ENCODE measurements around the gene IRAG1.

IRAG1 gene

DNA sequence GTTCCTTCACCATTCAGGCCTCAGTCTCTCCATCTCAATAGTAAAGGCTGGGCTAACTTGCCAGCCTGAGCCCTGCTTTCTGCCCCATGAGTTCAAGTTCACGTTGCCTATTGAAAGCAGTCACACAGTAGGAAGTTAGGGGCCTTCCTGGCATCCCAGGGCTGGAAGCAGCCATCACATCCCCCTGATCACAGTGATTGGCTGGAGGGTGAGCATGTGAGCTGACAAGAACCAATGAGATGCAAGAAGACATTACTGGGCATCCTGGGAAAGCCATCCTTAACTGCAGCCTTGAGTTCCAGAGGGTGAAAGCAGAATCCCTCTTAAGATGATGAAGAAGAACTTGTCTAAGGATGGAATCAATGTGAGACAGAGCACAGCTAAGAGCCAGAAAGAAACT, 29.1 kb downstream of the IRAG1 start:
- no peak for DNase-seq

GRCh38 chr11:10663990-10664389, 29.6 kb downstream of the IRAG1 start:
- DNase-seq, result no peak

DNA sequence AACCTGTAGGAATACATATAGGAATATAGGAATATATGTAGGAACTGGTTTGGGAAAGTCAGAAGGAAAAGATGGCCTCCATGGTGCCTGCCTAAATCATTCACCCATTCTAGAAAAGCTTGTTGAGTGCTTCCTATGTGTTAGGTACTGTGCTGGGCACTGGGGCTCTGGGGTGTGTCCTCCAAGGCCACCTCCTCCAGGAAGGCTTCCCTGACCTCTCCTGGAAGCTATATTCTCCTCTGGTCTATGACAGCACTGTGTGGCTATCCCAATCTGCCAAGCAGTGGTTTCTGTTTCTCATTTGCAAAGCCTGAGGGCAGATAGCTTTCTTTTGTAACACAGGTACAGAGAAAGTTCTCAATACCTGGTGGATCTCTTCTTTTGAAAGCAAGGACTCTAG, 30.2 kb downstream of the IRAG1 start:
- DNase-seq, result no peak

- DNase-seq, result no peak
Observed at GRCh38 chr11:10660323-10660722, 33.2 kb downstream of the IRAG1 start.

GRCh38 chr11:10659339-10660216, 34.0 kb downstream of the IRAG1 start:
- DNase-seq, result no peak

DNA sequence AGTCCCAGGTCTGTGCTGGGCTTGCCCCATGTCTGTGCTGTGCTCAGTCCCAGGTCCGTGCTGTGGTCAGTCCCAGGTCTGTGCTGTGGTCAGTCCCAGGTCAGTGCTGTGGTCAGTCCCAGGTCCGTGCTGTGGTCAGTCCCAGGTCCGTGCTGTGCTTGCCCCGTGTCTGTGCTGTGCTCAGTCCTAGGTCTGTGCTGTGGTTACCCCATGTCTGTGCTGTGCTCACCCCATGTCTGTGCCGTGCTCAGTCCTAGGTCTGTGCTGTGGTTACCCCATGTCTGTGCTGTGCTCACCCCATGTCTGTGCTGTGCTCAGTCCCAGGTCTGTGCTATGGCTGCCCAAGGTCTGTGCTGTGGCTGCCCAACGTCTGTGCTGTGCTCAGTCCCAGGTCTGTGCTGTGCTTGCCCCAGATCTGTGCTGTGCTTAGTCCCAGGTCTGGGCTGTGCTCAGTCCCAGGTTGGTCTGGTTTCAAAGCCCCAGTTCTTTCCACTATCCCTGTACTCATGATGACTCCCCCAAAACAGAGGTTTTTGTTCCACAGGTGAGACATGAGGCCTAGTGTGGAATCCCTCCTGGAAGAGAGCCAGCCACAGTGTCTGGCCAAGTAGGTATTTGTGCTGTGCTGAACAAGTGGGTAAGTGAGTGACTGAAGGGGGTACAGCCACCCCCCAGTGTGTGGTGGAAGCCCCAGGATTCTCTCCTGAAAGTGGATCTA, 34.8 kb downstream of the IRAG1 start:
- no peak for DNase-seq

- DNase-seq, result no peak
Observed at GRCh38 chr11:10657308-10658271, 36.0 kb downstream of the IRAG1 start.

DNA sequence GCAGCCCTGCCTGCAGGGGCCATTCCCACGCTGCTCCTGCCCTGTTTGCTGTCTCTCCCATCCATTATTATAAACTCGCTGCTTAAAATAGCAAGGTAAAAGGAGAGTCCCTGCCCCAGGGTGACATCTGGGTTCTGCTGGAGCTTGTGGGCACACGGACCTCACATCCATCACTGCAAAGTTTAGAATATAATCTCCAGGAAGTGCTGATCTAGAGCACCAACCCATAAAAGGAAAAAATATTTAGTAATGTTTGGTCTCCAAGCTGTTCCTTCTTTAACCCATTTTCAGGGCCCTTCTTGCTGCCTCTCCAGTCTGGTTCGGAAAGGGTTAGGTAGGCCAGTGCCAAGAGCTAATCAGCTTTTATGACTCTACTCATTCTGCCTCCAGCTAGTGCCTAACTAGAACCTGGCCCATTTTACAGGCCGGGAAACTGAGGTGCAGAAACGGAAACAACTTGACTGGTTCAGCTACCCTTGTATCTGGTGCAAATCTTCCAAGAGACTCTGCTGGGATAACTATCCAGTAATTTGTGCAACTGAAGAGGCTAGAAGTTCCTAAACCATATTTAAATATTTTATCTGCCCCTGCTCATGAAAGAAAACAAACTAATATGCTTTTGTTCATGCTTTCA, 37.5 kb downstream of the IRAG1 start:
- no peak for DNase-seq

- DNase-seq, result no peak
Observed at GRCh38 chr11:10655227-10655626, 38.3 kb downstream of the IRAG1 start.

DNA sequence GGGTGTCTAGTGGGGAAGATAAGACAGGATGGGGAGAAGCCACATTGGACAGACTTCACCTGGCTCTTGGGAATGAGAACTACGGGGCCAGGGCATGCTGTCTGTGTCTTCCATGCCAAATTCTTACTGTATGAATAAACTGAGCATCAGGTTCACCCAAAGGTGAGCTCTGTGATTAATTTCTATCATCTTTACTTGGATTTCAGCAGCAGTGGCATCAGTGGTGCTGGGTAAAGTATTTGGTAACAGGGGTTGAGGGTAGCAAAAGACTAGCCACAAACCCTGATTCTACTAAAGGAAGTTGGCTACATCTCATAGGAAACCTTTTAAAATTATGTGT, 38.8 kb downstream of the IRAG1 start:
- no peak for DNase-seq

DNA sequence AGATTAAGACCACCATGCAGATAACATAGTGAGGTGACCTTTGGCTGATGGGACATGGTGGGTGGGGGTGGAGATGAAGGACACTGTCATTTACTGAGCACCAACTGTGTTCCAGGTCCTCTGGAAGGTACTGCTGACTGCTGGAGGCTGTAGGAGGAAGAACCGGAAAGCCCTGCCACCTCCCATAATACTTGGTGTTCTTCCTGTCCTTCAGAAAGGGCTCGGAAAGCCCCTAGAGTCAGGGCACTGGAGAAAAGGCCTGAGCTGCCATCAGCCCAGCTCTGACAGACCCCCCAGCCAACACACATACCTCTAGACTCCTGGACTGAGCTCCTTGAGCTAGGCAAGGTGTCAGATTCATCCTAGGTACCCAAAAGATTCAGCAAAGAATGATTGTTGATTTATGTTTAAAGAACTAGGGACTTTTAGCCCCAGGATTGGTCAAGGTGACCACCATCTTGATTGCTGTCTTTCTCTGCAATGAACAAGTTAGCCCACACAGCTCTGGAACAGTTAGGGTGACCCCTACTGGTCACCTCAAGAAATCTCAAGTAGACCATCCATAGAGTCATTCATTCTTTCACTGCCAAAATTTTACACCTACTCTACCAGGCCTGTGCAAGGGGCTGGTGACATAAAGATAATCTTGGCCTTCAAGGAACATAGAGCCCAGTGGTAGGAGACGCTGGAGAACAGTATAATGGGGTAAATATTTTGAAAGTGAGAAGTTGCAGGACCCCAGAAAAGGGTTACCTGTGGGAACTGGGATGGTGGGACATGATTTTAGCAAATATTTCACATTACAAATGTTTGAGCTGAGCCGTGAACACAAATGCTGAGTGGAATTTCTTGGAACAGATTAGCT, 39.4 kb downstream of the IRAG1 start:
- no peak for DNase-seq

DNA sequence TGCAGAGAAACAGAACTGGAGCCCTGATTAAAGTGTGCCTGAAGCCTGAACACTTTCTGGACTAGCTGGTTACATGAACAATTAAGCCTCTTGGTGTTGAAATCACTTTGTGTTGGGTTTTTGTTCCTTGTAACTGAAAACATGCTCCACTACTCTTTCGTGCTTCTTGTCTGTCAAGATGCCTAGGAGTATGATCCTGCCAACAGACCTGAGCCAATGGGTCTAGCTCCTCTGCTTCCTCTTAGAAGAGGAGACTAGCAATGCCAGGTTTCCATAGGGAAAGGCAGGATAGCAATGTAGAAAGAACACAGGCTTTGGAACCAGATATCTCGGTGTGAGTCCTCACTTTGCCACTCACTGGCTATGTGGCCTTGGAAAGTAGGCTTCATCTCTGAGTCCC, 40.3 kb downstream of the IRAG1 start:
- DNase-seq, result no peak

DNA sequence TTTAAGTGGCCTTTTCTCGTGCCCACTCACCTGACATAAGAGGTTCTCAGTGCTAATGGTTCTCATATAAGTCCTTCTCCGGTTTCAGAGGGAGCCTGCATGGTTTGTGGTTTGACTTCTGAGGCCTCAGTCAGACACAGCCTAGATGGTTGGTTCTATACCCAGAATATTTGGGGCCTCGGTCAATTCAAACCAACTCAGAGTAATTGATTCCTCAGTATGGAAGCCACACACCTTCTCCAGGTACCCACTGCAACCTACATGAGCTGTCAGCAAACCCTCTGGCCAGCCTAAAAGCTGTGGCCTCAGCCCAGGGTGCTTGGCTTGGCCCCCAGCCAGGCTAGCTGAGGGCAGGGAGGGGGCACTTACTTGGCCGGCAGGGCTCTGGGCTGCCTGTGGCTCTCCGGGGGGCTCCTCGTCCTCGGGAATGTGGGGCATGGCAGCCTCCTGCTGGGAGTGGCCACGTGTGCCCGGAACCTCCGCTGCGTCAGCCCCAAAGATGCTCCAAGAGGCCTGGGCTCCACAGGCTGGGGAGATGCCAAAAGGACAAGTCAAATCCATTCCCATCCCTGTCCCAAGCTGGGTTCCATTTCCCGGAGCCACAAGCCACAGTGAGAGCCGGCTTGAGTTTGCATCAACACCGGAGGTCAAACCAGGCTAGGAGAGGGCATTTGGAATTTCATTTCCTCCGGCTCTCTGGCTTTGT, 41.7 kb downstream of the IRAG1 start:
- no peak for DNase-seq

GRCh38 chr11:10650630-10651029, 42.9 kb downstream of the IRAG1 start:
- DNase-seq, result no peak

DNA sequence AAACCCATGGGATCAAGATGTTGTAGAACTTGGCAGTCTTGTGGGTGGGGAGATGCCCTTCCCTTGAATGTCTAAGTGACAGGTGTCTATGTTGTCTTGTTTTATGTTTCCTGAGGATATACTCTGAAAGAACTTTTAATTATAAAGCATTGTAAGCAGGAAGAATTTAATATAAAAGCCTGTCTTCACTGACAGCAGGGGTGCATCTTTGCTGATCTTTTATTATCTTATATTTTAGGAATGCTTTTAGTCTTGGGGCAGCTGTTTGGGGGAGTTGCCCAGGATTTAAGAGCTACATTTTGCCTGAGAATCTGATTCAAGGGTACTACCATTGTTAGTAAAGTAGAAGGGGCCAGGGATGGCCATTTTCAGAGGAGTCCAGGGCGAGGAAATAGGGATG, 43.4 kb downstream of the IRAG1 start:
- no peak for DNase-seq

- no peak for DNase-seq
Observed at GRCh38 chr11:10648871-10649270, 44.7 kb downstream of the IRAG1 start.

DNA sequence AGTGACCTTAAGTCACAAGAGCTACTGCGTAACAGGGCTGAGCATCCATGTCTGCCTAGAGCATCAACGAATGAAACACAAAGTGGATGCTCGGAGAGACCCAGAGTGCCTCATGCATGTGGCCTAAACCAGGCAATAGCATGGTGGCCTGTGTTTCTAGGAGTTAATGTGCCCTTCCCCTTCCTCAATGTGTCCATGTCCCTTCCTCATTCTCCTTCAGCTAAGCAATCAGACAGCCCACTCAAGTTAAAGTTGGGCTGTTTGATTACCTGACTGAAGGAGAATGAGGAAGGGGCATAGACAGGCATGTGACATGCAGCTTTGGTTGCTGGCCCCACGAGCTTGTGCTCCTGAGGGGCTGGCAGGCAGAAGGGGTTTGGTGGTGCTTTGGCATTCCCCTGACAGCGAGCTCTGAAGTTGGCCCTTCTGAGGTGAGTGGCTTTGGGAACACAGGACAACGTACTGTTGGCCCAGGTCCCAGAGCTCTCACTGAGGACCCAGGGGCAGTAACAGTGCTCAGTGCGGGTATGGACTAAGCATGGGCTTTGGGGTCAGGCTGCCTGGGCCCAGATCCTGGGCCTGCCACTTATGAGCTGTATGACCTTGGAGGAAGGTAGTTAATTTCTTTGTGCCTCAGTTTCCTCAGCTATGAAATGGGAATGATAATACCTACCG, 46.7 kb downstream of the IRAG1 start:
- DNase-seq, result no peak

- no peak for DNase-seq
Observed at GRCh38 chr11:10646005-10646404, 47.5 kb downstream of the IRAG1 start.

- DNase-seq, result no peak
Observed at GRCh38 chr11:10645212-10645795, 48.3 kb downstream of the IRAG1 start.

Data from effector CD8-positive, alpha-beta T cell (primary cell).